K562 (cell line): ENCODE measurements around the gene JUNB. TPM values are rescaled to one million over a fixed set of nuclear protein-coding genes. Genes with fewer than 3 reads are reported as not detected.

Experiments used
- C11orf30 ChIP-seq: fragments of 450-650 bp; IDR thresholded peaks from 2 replicates; pipeline ENCODE4 v1.6.1; 2016; ENCODE audit warnings: low read depth, mild to moderate bottlenecking
- CBFA2T2 ChIP-seq: fragments of 450-650 bp; conservative IDR thresholded peaks from 2 replicates; pipeline ENCODE4 v1.6.1; 2017; ENCODE audit warnings: mild to moderate bottlenecking
- ETV6 ChIP-seq, 3 experiments: fragments of 150-350 bp in 1 of 3; sonication (generic) in 1 of 3; formaldehyde crosslinking in 1 of 3; IDR thresholded peaks; 2 replicates each; pipeline versions ENCODE4 v1.6.1 to v1.8.0; 2014 to 2022; ENCODE audit warnings: borderline replicate concordance in 2 of 3, low read depth in 2 of 3, antibody characterized with exemption in 1 of 3, low read length in 1 of 3, mild to moderate bottlenecking in 1 of 3, missing genetic modification reagents in 1 of 3
- FOXM1 ChIP-seq, 2 experiments: fragments of 450-650 bp in 1 of 2; sonication (generic) in 1 of 2; formaldehyde crosslinking in 1 of 2; IDR thresholded peaks; 2 replicates each; pipeline versions ENCODE4 v1.6.1 to v1.9.0; 2017 to 2022; ENCODE audit warnings: low read depth in 2 of 2, mild to moderate bottlenecking in 2 of 2, missing genetic modification reagents in 1 of 2, moderate library complexity in 1 of 2
- HNRNPK ChIP-seq: fragments of 200-400 bp; formaldehyde crosslinking; IDR thresholded peaks from one replicate; pipeline ENCODE4 v1.6.1; 2018; ENCODE audit warnings: mild to moderate bottlenecking, low read depth, low read length; ENCODE audit not compliant: poor library complexity, severe bottlenecking
- KLF16 ChIP-seq: IDR thresholded peaks from 2 replicates; pipeline ENCODE4 v1.6.1; 2016; ENCODE audit warnings: antibody characterized with exemption
- MIER1 ChIP-seq: fragments of 450-650 bp; IDR thresholded peaks from 2 replicates; pipeline ENCODE4 v1.6.1; 2016; ENCODE audit warnings: antibody characterized with exemption, mild to moderate bottlenecking, low read depth
- MTA1 ChIP-seq: fragments of 450-650 bp; IDR thresholded peaks from 2 replicates; pipeline ENCODE4 v1.6.1; 2017; ENCODE audit warnings: borderline replicate concordance
- NCOA1 ChIP-seq: fragments of 450-650 bp; IDR thresholded peaks from 2 replicates; pipeline ENCODE4 v1.6.1; 2016; ENCODE audit warnings: low read depth
- NONO ChIP-seq, 2 experiments: fragments of 200-400 bp in 1 of 2; fragments of 450-650 bp in 1 of 2; formaldehyde crosslinking in 1 of 2; IDR thresholded peaks; 2 replicates each; pipeline ENCODE4 v1.6.1; 2017; ENCODE audit warnings: low read depth in 2 of 2, mild to moderate bottlenecking in 2 of 2, moderate library complexity in 2 of 2, low read length in 1 of 2
- RBFOX2 ChIP-seq: fragments of 200-400 bp; formaldehyde crosslinking; IDR thresholded peaks from 2 replicates; pipeline ENCODE4 v1.6.1; 2017; ENCODE audit warnings: low read depth, mild to moderate bottlenecking, low read length, moderate library complexity
- SETDB1 ChIP-seq: IDR thresholded peaks from one replicate; pipeline ENCODE4 v1.6.1; 2012; ENCODE audit warnings: low read length, control low read depth, inconsistent platforms
- SREBF1 ChIP-seq: fragments of 150-350 bp; IDR thresholded peaks from 2 replicates; pipeline ENCODE4 v1.6.1; 2014; ENCODE audit warnings: antibody characterized with exemption, low read depth, low read length, borderline replicate concordance
- TAL1 ChIP-seq: fragments of 450-650 bp; IDR thresholded peaks from 2 replicates; pipeline ENCODE4 v1.6.1; 2016; ENCODE audit warnings: mild to moderate bottlenecking
- ZBTB2 ChIP-seq: fragments of 450-650 bp; IDR thresholded peaks from 2 replicates; pipeline ENCODE4 v1.6.1; 2016; ENCODE audit warnings: antibody characterized with exemption
- ZNF184 ChIP-seq: sonication (generic); formaldehyde crosslinking; IDR thresholded peaks from 2 replicates; pipeline ENCODE4 v1.5.0; 2020; ENCODE audit warnings: missing genetic modification reagents
- ZNF444 ChIP-seq: fragments of 250-450 bp; sonication (Bioruptor Pico); IDR thresholded peaks from 2 replicates; pipeline ENCODE4 v1.4.0; 2020; ENCODE audit warnings: mild to moderate bottlenecking, moderate library complexity
- polyA plus RNA-seq, 8 experiments: library from polyadenylated mRNA; depleted of rRNA in 4 of 8; stranded (reverse) in 5 of 8; unstranded in 3 of 8; fragments of >200 nt; fragmentation: Nextera tagmentation in 2 of 8; fragmentation: Illumina TruSeq in 1 of 8; extraction: Ambion mirVana in 2 of 8; extraction: Trizol in 1 of 8; gene quantifications; 2 replicates each; pipeline versions ENCODE4 v1.2.1 to v1.2.3, GENCODE V29; 2011 to 2014; ENCODE audit warnings: inconsistent platforms in 1 of 8, missing spikeins in 1 of 8
- total RNA-seq, 7 experiments: library from RNA; depleted of rRNA in 6 of 7; stranded (reverse); fragments of >200 nt in 6 of 7; fragmentation: Illumina TruSeq in 2 of 7; extraction: Trizol in 2 of 7; gene quantifications; 2 replicates each; pipeline versions ENCODE4 v1.2.1 to v1.2.3, GENCODE V29; 2011 to 2021; ENCODE audit warnings: low replicate concordance in 1 of 7
- TF ChIP-seq, protein P1 (sequence below): fragments of 450-650 bp; IDR thresholded peaks from 2 replicates; pipeline ENCODE4 v1.6.1; 2016; ENCODE audit warnings: missing biosample characterization, missing genetic modification characterization
- TF ChIP-seq, protein P2 (sequence below), 3 experiments: IDR thresholded peaks in 2 of 3; conservative IDR thresholded peaks in 1 of 3; 2 replicates each; pipeline ENCODE4 v1.5.1; 2011 to 2012; ENCODE audit warnings: low read length in 3 of 3, mild to moderate bottlenecking in 3 of 3, control low read depth in 2 of 3, improper control_type of control experiment in 1 of 3, inconsistent platforms in 1 of 3, low read depth in 1 of 3, mixed read lengths in 1 of 3, moderate library complexity in 1 of 3; ENCODE audit not compliant: insufficient read depth in 2 of 3
- TF ChIP-seq, protein P3 (sequence below), 3 experiments: fragments of 200-800 bp in 1 of 3; fragments of 250-450 bp in 1 of 3; fragments of 450-650 bp in 1 of 3; sonication (Bioruptor Pico) in 1 of 3; sonication (Bioruptor generic) in 1 of 3; formaldehyde crosslinking in 1 of 3; IDR thresholded peaks; 2 replicates each; pipeline versions ENCODE4 v1.6.1 to v1.8.0; 2016 to 2022; ENCODE audit warnings: mild to moderate bottlenecking in 2 of 3, missing genetic modification characterization in 2 of 3, missing compliant biosample characterization in 1 of 3, moderate library complexity in 1 of 3

JUNB gene
- total and polyA plus RNA-seq, 9 of the 15 experiments (the other 6 are each of a cell fraction or from before 2014, with no cell fraction given), result 0.23 to 88.1 (median 13.1) TPM

DNA sequence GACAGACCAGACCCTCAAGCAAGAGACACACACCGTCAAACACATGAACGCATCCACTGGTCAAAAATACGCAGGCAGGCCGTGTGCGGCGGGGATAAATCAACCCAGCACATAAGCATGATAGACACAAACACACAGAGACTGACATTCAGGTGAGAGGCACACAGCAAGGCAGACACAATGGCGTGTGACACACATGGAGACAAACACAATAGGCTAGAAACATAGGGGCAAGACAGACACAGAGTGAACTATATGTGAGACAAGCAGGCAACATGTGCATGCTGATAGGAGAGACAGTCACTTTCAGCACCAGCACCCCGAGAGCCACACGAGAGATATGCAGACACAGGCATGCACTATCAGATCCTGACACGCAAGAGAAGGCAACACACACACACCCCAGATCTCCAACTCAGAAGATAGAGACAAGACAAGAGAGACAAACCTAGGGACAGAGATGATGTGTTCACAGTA lies 6.9 kb upstream of the JUNB start (continued):
- TF ChIP-seq, protein P1, sequence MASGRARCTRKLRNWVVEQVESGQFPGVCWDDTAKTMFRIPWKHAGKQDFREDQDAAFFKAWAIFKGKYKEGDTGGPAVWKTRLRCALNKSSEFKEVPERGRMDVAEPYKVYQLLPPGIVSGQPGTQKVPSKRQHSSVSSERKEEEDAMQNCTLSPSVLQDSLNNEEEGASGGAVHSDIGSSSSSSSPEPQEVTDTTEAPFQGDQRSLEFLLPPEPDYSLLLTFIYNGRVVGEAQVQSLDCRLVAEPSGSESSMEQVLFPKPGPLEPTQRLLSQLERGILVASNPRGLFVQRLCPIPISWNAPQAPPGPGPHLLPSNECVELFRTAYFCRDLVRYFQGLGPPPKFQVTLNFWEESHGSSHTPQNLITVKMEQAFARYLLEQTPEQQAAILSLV (tag), result no peak
- TF ChIP-seq CBFA2T2, result peak; percentile 96
- TF ChIP-seq, protein P2, sequence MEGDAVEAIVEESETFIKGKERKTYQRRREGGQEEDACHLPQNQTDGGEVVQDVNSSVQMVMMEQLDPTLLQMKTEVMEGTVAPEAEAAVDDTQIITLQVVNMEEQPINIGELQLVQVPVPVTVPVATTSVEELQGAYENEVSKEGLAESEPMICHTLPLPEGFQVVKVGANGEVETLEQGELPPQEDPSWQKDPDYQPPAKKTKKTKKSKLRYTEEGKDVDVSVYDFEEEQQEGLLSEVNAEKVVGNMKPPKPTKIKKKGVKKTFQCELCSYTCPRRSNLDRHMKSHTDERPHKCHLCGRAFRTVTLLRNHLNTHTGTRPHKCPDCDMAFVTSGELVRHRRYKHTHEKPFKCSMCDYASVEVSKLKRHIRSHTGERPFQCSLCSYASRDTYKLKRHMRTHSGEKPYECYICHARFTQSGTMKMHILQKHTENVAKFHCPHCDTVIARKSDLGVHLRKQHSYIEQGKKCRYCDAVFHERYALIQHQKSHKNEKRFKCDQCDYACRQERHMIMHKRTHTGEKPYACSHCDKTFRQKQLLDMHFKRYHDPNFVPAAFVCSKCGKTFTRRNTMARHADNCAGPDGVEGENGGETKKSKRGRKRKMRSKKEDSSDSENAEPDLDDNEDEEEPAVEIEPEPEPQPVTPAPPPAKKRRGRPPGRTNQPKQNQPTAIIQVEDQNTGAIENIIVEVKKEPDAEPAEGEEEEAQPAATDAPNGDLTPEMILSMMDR (IDR thresholded peaks at IDR 0.05 in 2 of 3, conservative IDR thresholded peaks at IDR 0.05 in 1 of 3; ENCODE audit: insufficient read depth in 2 of 3, low read depth in 1 of 3, low read length in 3 of 3), result 0 out of 6 replicates have a peak, but pooled peaks of 1 of the 3 experiments have one; percentile 1
- TF ChIP-seq NONO (IDR thresholded peaks at IDR 0.05; ENCODE audit: low read depth in 2 of 2, low read length in 1 of 2), result peak in 1 of 2 experiments; percentile 28; a peak in 1 of 4 replicates
- TF ChIP-seq MIER1, result peak; percentile 51
- TF ChIP-seq ZNF444 (CRISPR knock-in tag), result no peak
- TF ChIP-seq NCOA1, result peak; percentile 82; the same call in 1 of the 2 replicates
- TF ChIP-seq FOXM1 (IDR thresholded peaks at IDR 0.05; ENCODE audit: low read depth), result peak; percentile 78
- TF ChIP-seq FOXM1 (CRISPR knock-in tag; IDR thresholded peaks at IDR 0.05; ENCODE audit: low read depth), result no peak
- no peak for TF ChIP-seq ZNF184 (CRISPR knock-in tag)
- peak; percentile 84 for TF ChIP-seq MTA1
- peak; percentile 78 for TF ChIP-seq ZBTB2
- TF ChIP-seq, protein P3, sequence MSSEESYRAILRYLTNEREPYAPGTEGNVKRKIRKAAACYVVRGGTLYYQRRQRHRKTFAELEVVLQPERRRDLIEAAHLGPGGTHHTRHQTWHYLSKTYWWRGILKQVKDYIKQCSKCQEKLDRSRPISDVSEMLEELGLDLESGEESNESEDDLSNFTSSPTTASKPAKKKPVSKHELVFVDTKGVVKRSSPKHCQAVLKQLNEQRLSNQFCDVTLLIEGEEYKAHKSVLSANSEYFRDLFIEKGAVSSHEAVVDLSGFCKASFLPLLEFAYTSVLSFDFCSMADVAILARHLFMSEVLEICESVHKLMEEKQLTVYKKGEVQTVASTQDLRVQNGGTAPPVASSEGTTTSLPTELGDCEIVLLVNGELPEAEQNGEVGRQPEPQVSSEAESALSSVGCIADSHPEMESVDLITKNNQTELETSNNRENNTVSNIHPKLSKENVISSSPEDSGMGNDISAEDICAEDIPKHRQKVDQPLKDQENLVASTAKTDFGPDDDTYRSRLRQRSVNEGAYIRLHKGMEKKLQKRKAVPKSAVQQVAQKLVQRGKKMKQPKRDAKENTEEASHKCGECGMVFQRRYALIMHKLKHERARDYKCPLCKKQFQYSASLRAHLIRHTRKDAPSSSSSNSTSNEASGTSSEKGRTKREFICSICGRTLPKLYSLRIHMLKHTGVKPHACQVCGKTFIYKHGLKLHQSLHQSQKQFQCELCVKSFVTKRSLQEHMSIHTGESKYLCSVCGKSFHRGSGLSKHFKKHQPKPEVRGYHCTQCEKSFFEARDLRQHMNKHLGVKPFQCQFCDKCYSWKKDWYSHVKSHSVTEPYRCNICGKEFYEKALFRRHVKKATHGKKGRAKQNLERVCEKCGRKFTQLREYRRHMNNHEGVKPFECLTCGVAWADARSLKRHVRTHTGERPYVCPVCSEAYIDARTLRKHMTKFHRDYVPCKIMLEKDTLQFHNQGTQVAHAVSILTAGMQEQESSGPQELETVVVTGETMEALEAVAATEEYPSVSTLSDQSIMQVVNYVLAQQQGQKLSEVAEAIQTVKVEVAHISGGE (CRISPR knock-in tag; IDR thresholded peaks at IDR 0.05), result peak in 1 of 3 experiments; percentile 71; a peak in 2 of 6 replicates
- TF ChIP-seq KLF16, result peak; percentile 91
- TF ChIP-seq TAL1, result peak; percentile 95
- TF ChIP-seq C11orf30, result no peak
- TF ChIP-seq HNRNPK, result no peak
- no peak for TF ChIP-seq SREBF1
- peak; percentile 53; the same call in 1 of the 2 replicates for TF ChIP-seq RBFOX2
- no peak for TF ChIP-seq ETV6 (IDR thresholded peaks at IDR 0.05; ENCODE audit: borderline replicate concordance in 1 of 2, low read depth in 2 of 2, low read length in 1 of 2)
- TF ChIP-seq ETV6 (CRISPR knock-in tag; IDR thresholded peaks at IDR 0.05; ENCODE audit: borderline replicate concordance), result no peak
- no peak for TF ChIP-seq SETDB1
